ENCODE data around the gene SPATA20.

GRCh38 chr17:50594128-50594823 is 47.3 kb downstream of the SPATA20 start:
- TF ChIP-seq, protein P1, sequence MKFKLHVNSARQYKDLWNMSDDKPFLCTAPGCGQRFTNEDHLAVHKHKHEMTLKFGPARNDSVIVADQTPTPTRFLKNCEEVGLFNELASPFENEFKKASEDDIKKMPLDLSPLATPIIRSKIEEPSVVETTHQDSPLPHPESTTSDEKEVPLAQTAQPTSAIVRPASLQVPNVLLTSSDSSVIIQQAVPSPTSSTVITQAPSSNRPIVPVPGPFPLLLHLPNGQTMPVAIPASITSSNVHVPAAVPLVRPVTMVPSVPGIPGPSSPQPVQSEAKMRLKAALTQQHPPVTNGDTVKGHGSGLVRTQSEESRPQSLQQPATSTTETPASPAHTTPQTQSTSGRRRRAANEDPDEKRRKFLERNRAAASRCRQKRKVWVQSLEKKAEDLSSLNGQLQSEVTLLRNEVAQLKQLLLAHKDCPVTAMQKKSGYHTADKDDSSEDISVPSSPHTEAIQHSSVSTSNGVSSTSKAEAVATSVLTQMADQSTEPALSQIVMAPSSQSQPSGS (CRISPR knock-in tag; IDR thresholded peaks at IDR 0.05; ENCODE audit: borderline replicate concordance, low read depth), result no peak
- TF ChIP-seq, protein P2, sequence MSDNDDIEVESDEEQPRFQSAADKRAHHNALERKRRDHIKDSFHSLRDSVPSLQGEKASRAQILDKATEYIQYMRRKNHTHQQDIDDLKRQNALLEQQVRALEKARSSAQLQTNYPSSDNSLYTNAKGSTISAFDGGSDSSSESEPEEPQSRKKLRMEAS (CRISPR knock-in tag; IDR thresholded peaks at IDR 0.05), result no peak
- TF ChIP-seq, protein P3, sequence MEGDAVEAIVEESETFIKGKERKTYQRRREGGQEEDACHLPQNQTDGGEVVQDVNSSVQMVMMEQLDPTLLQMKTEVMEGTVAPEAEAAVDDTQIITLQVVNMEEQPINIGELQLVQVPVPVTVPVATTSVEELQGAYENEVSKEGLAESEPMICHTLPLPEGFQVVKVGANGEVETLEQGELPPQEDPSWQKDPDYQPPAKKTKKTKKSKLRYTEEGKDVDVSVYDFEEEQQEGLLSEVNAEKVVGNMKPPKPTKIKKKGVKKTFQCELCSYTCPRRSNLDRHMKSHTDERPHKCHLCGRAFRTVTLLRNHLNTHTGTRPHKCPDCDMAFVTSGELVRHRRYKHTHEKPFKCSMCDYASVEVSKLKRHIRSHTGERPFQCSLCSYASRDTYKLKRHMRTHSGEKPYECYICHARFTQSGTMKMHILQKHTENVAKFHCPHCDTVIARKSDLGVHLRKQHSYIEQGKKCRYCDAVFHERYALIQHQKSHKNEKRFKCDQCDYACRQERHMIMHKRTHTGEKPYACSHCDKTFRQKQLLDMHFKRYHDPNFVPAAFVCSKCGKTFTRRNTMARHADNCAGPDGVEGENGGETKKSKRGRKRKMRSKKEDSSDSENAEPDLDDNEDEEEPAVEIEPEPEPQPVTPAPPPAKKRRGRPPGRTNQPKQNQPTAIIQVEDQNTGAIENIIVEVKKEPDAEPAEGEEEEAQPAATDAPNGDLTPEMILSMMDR (IDR thresholded peaks at IDR 0.05), result no peak
- TF ChIP-seq MLX (CRISPR knock-in tag; IDR thresholded peaks at IDR 0.05) (no peak), ETV6 (CRISPR knock-in tag; IDR thresholded peaks at IDR 0.05) (no peak), JUN (CRISPR knock-in tag; IDR thresholded peaks at IDR 0.05) (no peak), SMAD3 (CRISPR knock-in tag; IDR thresholded peaks at IDR 0.05; ENCODE audit: borderline replicate concordance) (no peak), ATF3 (CRISPR knock-in tag; conservative IDR thresholded peaks at IDR 0.05) (no peak)
